BE2C (cell line): Measurements from ENCODE around the gene CUTA.

Source experiments
- DNase-seq: peaks from one replicate; pipeline ENCODE4 v3.0.0-alpha.2; 2020
- H3K27me3 ChIP-seq: fragments of 250-450 bp; sonication (Bioruptor Pico); 2 replicates; pipeline ENCODE4 v1.5.1; 2020; ENCODE audit warnings: mild to moderate bottlenecking
- H3K36me3 ChIP-seq: fragments of 250-450 bp; sonication (Bioruptor Pico); 2 replicates; pipeline ENCODE4 v1.5.1; 2020; ENCODE audit warnings: mild to moderate bottlenecking
- H3K4me1 ChIP-seq: fragments of 250-450 bp; sonication (Bioruptor Pico); 2 replicates; pipeline ENCODE4 v1.5.1; 2020
- H3K4me3 ChIP-seq: 2 replicates; pipeline ENCODE4 v1.5.1; 2011; ENCODE audit warnings: low read depth, low read length
- H3K9me3 ChIP-seq: fragments of 250-450 bp; sonication (Bioruptor Pico); 2 replicates; pipeline ENCODE4 v1.5.1; 2020
- CTCF ChIP-seq: IDR thresholded peaks from 2 replicates; pipeline ENCODE4 v1.5.1; 2012; ENCODE audit warnings: mild to moderate bottlenecking, low read depth, low read length

CUTA gene

GRCh38 chr6:33442283-33442682 lies 24.4 kb upstream of the CUTA start:
- Histone ChIP-seq H3K4me1 (no peaks in the 10 kb centered on the region), H3K4me3 (no peak overlapping the region), H3K9me3 (no peaks in the 10 kb centered on the region), H3K27me3 (no peaks in the 10 kb centered on the region), H3K36me3 (peaks cover 38% of the 10 kb centered on the region)
- TF ChIP-seq CTCF = no peak
- no peak for DNase-seq

GRCh38 chr6:33441457-33441856 lies 23.6 kb upstream of the CUTA start:
- DNase-seq = no peak
- Histone ChIP-seq H3K36me3 (peaks cover 42% of the 10 kb centered on the region), H3K4me1 (no peaks in the 10 kb centered on the region)

GRCh38 chr6:33440649-33441309 lies 22.9 kb upstream of the CUTA start:
- peak; percentile 34 for DNase-seq
- peaks cover 44% of the 10 kb centered on the region for H3K36me3 ChIP-seq
- H3K4me3 ChIP-seq = no peak overlapping the region
- H3K4me1 ChIP-seq = no peaks in the 10 kb centered on the region
- H3K9me3 ChIP-seq = no peaks in the 10 kb centered on the region
- no peak for TF ChIP-seq CTCF
- H3K27me3 ChIP-seq = no peaks in the 10 kb centered on the region

More at GRCh38 chr6:33441457-33441856, 23.6 kb upstream of the CUTA start:
- H3K27me3 ChIP-seq = no peaks in the 10 kb centered on the region
- TF ChIP-seq CTCF = no peak
- H3K4me3 ChIP-seq = no peak overlapping the region
- H3K9me3 ChIP-seq = no peaks in the 10 kb centered on the region

- Histone ChIP-seq H3K4me1 (no peaks in the 10 kb centered on the region), H3K27me3 (no peaks in the 10 kb centered on the region), H3K4me3 (no peak overlapping the region), H3K36me3 (peaks cover 46% of the 10 kb centered on the region), H3K9me3 (no peaks in the 10 kb centered on the region)
- no peak for DNase-seq
- TF ChIP-seq CTCF = no peak
Observed at GRCh38 chr6:33439956-33440648, 22.2 kb upstream of the CUTA start.

GRCh38 chr6:33438978-33439594 lies 21.2 kb upstream of the CUTA start:
- H3K9me3 ChIP-seq = no peaks in the 10 kb centered on the region
- no peak for DNase-seq
- no peaks in the 10 kb centered on the region for H3K4me1 ChIP-seq
- no peak overlapping the region for H3K4me3 ChIP-seq
- no peaks in the 10 kb centered on the region for H3K27me3 ChIP-seq
- TF ChIP-seq CTCF = no peak
- peaks cover 38% of the 10 kb centered on the region for H3K36me3 ChIP-seq

GRCh38 chr6:33437666-33438065 lies 19.8 kb upstream of the CUTA start:
- no peak for TF ChIP-seq CTCF
- no peaks in the 10 kb centered on the region for H3K4me1 ChIP-seq
- no peak for DNase-seq
- H3K36me3 ChIP-seq = peaks cover 31% of the 10 kb centered on the region
- H3K27me3 ChIP-seq = no peaks in the 10 kb centered on the region
- H3K9me3 ChIP-seq = no peaks in the 10 kb centered on the region
- H3K4me3 ChIP-seq = no peak overlapping the region
